ENCODE data around the gene CADPS2. TPM values are rescaled to one million over a fixed set of nuclear protein-coding genes. Genes with fewer than 3 reads are reported as not detected.

Gene CADPS2
- polyA plus RNA-seq, 1 donor, result 15.1 TPM

- H3K27me3 ChIP-seq (ENCODE audit: control insufficient read depth, insufficient read depth, low read length), result no peaks in the 10 kb centered on the region
- no peaks in the 10 kb centered on the region for H3K4me1 ChIP-seq (ENCODE audit: control insufficient read depth, insufficient read depth, low read length)
- WGBS (ENCODE audit: insufficient coverage, low lambda C conversion rate), result 80% methylated on average over 1 of the region's 3 CpGs
- no peaks in the 10 kb centered on the region for H3K36me3 ChIP-seq (ENCODE audit: control insufficient read depth, insufficient read depth, low read length)
- no peak overlapping the region for H3K27ac ChIP-seq (ENCODE audit: low read length)
- no peaks in the 10 kb centered on the region for H3K9me3 ChIP-seq (ENCODE audit: control insufficient read depth, low read depth, low read length)
- no peak for DNase-seq
- no peak overlapping the region for H3K4me3 ChIP-seq (ENCODE audit: low read length)
Measured at GRCh38 chr7:122584676-122585251, 301.5 kb downstream of the CADPS2 start.

- whole genome bisulfite sequencing (ENCODE audit: insufficient coverage, low lambda C conversion rate), result 100% methylated on average over 1 of the region's 2 CpGs
- no peak for DNase-seq
- Histone ChIP-seq H3K36me3 (ENCODE audit: control insufficient read depth, insufficient read depth, low read length) (no peaks in the 10 kb centered on the region), H3K27me3 (ENCODE audit: control insufficient read depth, insufficient read depth, low read length) (no peaks in the 10 kb centered on the region), H3K4me1 (ENCODE audit: control insufficient read depth, insufficient read depth, low read length) (no peaks in the 10 kb centered on the region), H3K9me3 (ENCODE audit: control insufficient read depth, low read depth, low read length) (no peaks in the 10 kb centered on the region), H3K27ac (ENCODE audit: low read length) (no peak overlapping the region), H3K4me3 (ENCODE audit: low read length) (no peak overlapping the region)
Measured at GRCh38 chr7:122578350-122578749, 307.9 kb downstream of the CADPS2 start.

DNA sequence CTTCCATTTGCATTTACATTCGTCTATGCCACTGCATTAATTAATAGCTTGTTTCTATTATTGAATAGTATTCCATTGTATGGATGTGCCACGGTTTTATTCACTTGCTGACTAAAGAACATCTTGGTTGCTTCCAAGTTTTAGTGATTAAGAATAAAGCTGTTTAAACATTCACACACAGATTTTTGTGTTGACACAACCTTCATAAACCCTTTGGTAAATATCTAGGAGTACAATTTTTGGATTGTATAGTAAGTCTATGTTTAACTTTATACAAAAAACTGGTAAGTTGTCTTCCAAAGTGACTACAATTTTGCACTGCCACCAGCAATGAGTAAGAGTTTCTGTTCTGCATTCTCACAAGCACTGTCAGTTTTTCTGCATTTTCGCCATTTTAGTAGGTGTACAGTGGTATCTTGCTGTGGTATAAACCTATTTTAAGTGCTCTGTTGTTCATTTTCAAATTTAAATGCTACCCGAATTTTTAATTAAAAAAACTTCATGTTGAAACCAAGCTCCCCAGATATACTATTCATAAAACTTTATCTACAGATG lies 308.7 kb downstream of the CADPS2 start:
- H3K27me3 ChIP-seq (ENCODE audit: control insufficient read depth, insufficient read depth, low read length), result no peaks in the 10 kb centered on the region
- no peak overlapping the region for H3K4me3 ChIP-seq (ENCODE audit: low read length)
- WGBS (ENCODE audit: insufficient coverage, low lambda C conversion rate), result 73% methylated on average over 2 of the region's 4 CpGs
- H3K4me1 ChIP-seq (ENCODE audit: control insufficient read depth, insufficient read depth, low read length), result no peaks in the 10 kb centered on the region
- DNase-seq, result no peak
- H3K36me3 ChIP-seq (ENCODE audit: control insufficient read depth, insufficient read depth, low read length), result no peaks in the 10 kb centered on the region
- no peaks in the 10 kb centered on the region for H3K9me3 ChIP-seq (ENCODE audit: control insufficient read depth, low read depth, low read length)
- no peak overlapping the region for H3K27ac ChIP-seq (ENCODE audit: low read length)

GRCh38 chr7:122572706-122573105 lies 313.6 kb downstream of the CADPS2 start:
- H3K36me3 ChIP-seq (ENCODE audit: control insufficient read depth, insufficient read depth, low read length), result no peaks in the 10 kb centered on the region
- no peak overlapping the region for H3K4me3 ChIP-seq (ENCODE audit: low read length)
- H3K4me1 ChIP-seq (ENCODE audit: control insufficient read depth, insufficient read depth, low read length), result no peaks in the 10 kb centered on the region
- H3K27me3 ChIP-seq (ENCODE audit: control insufficient read depth, insufficient read depth, low read length), result no peaks in the 10 kb centered on the region
- no peak for DNase-seq
- H3K9me3 ChIP-seq (ENCODE audit: control insufficient read depth, low read depth, low read length), result no peaks in the 10 kb centered on the region
- H3K27ac ChIP-seq (ENCODE audit: low read length), result no peak overlapping the region
- 88% methylated on average over 2 of the region's 4 CpGs for WGBS (ENCODE audit: insufficient coverage, low lambda C conversion rate)

DNA sequence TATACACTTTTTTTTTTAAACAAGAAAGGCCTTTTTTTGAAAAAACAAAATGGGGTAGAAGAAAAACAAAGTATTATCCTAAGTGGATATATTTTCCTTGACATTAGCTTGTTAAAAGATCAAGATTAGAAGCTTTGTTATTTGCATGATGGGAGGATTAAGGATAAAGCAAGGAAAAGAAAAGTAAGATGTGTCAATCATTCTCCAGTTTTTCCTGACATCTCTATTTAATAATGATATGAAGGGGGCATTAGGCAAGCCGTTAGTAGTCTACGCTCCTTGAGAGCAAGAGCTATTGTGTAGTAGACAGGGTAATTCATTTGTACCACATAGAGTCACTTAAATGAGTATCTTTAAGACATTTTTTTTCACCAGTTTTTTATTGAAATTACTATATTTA lies 324.9 kb downstream of the CADPS2 start:
- no peaks in the 10 kb centered on the region for H3K27me3 ChIP-seq (ENCODE audit: control insufficient read depth, insufficient read depth, low read length)
- H3K27ac ChIP-seq (ENCODE audit: low read length), result no peak overlapping the region
- H3K9me3 ChIP-seq (ENCODE audit: control insufficient read depth, low read depth, low read length), result no peaks in the 10 kb centered on the region
- DNase-seq, result no peak
- WGBS (ENCODE audit: insufficient coverage, low lambda C conversion rate), result 100% methylated on average over 2 of the region's 2 CpGs
- no peak overlapping the region for H3K4me3 ChIP-seq (ENCODE audit: low read length)
- no peaks in the 10 kb centered on the region for H3K4me1 ChIP-seq (ENCODE audit: control insufficient read depth, insufficient read depth, low read length)
- H3K36me3 ChIP-seq (ENCODE audit: control insufficient read depth, insufficient read depth, low read length), result no peaks in the 10 kb centered on the region

DNA sequence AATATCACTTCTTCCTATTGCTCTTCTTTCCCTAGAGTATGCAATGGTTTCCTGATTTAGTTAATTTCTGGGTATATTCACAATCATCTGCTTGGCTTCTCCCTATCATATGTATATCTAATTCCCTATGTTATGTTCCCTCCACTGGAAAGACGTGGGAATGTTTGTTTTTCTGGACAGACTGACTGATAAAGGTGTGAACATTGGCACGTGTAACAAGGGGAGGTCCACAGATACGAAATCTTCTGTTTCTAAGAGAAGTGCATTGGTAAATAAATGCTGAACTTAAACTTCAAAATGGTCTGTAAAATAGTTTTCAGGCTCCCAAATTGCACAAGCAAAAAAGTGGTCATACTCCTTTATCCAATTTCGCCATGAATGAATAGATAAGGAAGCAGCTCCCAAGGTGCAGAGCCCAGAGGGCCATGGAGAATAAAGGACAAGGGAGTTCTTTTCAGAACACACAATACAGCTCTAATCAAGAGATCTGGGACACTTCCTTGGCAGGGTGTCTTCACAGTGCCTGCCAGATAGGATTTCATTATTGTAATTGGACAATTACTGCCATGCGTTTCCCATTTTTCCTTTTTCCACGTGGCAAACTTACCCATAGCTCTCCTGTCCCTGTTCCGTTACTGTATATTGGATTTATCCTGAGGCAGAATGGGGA lies 329.3 kb downstream of the CADPS2 start:
- H3K27me3 ChIP-seq (ENCODE audit: control insufficient read depth, insufficient read depth, low read length), result no peaks in the 10 kb centered on the region
- no peak overlapping the region for H3K4me3 ChIP-seq (ENCODE audit: low read length)
- H3K27ac ChIP-seq (ENCODE audit: low read length), result no peak overlapping the region
- DNase-seq, result no peak
- no peaks in the 10 kb centered on the region for H3K9me3 ChIP-seq (ENCODE audit: control insufficient read depth, low read depth, low read length)
- 80% methylated on average over 2 of the region's 7 CpGs for WGBS (ENCODE audit: insufficient coverage, low lambda C conversion rate)
- no peaks in the 10 kb centered on the region for H3K36me3 ChIP-seq (ENCODE audit: control insufficient read depth, insufficient read depth, low read length)
- H3K4me1 ChIP-seq (ENCODE audit: control insufficient read depth, insufficient read depth, low read length), result no peaks in the 10 kb centered on the region

- Histone ChIP-seq H3K27me3 (ENCODE audit: control insufficient read depth, insufficient read depth, low read length) (no peaks in the 10 kb centered on the region), H3K4me1 (ENCODE audit: control insufficient read depth, insufficient read depth, low read length) (no peaks in the 10 kb centered on the region), H3K27ac (ENCODE audit: low read length) (no peak overlapping the region), H3K9me3 (ENCODE audit: control insufficient read depth, low read depth, low read length) (no peaks in the 10 kb centered on the region), H3K36me3 (ENCODE audit: control insufficient read depth, insufficient read depth, low read length) (no peaks in the 10 kb centered on the region), H3K4me3 (ENCODE audit: low read length) (no peak overlapping the region)
- no peak for DNase-seq
Measured at GRCh38 chr7:122556219-122556618, 330.0 kb downstream of the CADPS2 start.

- WGBS (ENCODE audit: insufficient coverage, low lambda C conversion rate), result 86% methylated on average over 1 of the region's 1 CpG
- Histone ChIP-seq H3K36me3 (ENCODE audit: control insufficient read depth, insufficient read depth, low read length) (no peaks in the 10 kb centered on the region), H3K27ac (ENCODE audit: low read length) (no peak overlapping the region), H3K27me3 (ENCODE audit: control insufficient read depth, insufficient read depth, low read length) (no peaks in the 10 kb centered on the region), H3K4me1 (ENCODE audit: control insufficient read depth, insufficient read depth, low read length) (no peaks in the 10 kb centered on the region), H3K9me3 (ENCODE audit: control insufficient read depth, low read depth, low read length) (no peaks in the 10 kb centered on the region), H3K4me3 (ENCODE audit: low read length) (no peak overlapping the region)
- no peak for DNase-seq
Measured at GRCh38 chr7:122553761-122554160, 332.5 kb downstream of the CADPS2 start.

- Histone ChIP-seq H3K27ac (ENCODE audit: low read length) (no peak overlapping the region), H3K9me3 (ENCODE audit: control insufficient read depth, low read depth, low read length) (no peaks in the 10 kb centered on the region), H3K36me3 (ENCODE audit: control insufficient read depth, insufficient read depth, low read length) (no peaks in the 10 kb centered on the region), H3K4me3 (ENCODE audit: low read length) (no peak overlapping the region), H3K4me1 (ENCODE audit: control insufficient read depth, insufficient read depth, low read length) (no peaks in the 10 kb centered on the region), H3K27me3 (ENCODE audit: control insufficient read depth, insufficient read depth, low read length) (no peaks in the 10 kb centered on the region)
- DNase-seq, result no peak
Measured at GRCh38 chr7:122552769-122553168, 333.5 kb downstream of the CADPS2 start.

DNA sequence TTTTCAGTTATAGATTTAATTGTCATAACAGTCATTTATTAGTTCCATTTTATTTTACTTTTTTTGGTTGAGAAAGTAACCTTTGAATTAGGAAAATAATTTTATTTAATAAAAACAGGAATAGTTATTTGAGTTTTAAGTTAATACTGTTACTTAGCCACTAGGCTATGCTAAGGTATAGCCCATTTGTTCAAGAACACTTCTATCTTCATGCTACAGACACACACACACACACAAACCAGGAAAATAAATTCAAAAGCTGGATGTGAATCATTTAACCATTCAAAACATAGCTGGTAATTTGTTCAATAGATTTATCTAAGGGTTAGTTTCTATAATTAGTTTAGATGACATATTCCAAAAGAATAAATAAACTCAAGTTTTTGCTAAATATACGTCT lies 335.7 kb downstream of the CADPS2 start:
- Histone ChIP-seq H3K27ac (ENCODE audit: low read length) (no peak overlapping the region), H3K27me3 (ENCODE audit: control insufficient read depth, insufficient read depth, low read length) (no peaks in the 10 kb centered on the region), H3K36me3 (ENCODE audit: control insufficient read depth, insufficient read depth, low read length) (no peaks in the 10 kb centered on the region), H3K9me3 (ENCODE audit: control insufficient read depth, low read depth, low read length) (no peaks in the 10 kb centered on the region), H3K4me1 (ENCODE audit: control insufficient read depth, insufficient read depth, low read length) (no peaks in the 10 kb centered on the region), H3K4me3 (ENCODE audit: low read length) (no peak overlapping the region)
- DNase-seq, result no peak
- WGBS (ENCODE audit: insufficient coverage, low lambda C conversion rate), result 75% methylated on average over 1 of the region's 1 CpG

DNA sequence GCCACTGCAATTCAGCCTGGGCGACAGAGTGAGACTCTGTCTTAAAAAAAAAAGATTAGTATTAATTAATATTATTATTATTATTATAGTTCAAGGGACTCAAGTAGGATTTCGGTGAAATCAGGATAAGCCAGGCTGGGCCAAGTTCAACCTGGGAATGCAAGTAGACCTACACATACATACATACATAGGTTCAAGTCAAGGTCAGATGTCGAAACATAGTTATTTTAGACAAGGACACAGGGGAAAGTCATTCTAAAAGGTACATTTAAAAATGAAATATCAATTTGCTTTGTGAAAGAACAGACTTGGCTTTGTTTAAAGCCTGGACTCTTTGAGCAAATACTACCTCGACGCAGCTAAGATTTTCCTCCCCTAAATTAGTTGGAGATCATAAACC lies 336.7 kb downstream of the CADPS2 start:
- Histone ChIP-seq H3K4me1 (ENCODE audit: control insufficient read depth, insufficient read depth, low read length) (no peaks in the 10 kb centered on the region), H3K27ac (ENCODE audit: low read length) (no peak overlapping the region), H3K27me3 (ENCODE audit: control insufficient read depth, insufficient read depth, low read length) (no peaks in the 10 kb centered on the region), H3K36me3 (ENCODE audit: control insufficient read depth, insufficient read depth, low read length) (no peaks in the 10 kb centered on the region), H3K9me3 (ENCODE audit: control insufficient read depth, low read depth, low read length) (no peaks in the 10 kb centered on the region), H3K4me3 (ENCODE audit: low read length) (no peak overlapping the region)
- 65% methylated on average over 2 of the region's 5 CpGs for WGBS (ENCODE audit: insufficient coverage, low lambda C conversion rate)
- DNase-seq, result no peak

Data from large intestine (tissue), 3 donors.